ENCODE measurements around the gene ASAH2. TPM values are rescaled to one million over a fixed set of nuclear protein-coding genes. Genes with fewer than 3 reads are reported as not detected.

Gene ASAH2
- total and polyA plus RNA-seq, 2 of the 8 experiments (the other 6 are each of a cell fraction or from before 2014, with no cell fraction given), result 1.2 to 3.1 TPM

DNA sequence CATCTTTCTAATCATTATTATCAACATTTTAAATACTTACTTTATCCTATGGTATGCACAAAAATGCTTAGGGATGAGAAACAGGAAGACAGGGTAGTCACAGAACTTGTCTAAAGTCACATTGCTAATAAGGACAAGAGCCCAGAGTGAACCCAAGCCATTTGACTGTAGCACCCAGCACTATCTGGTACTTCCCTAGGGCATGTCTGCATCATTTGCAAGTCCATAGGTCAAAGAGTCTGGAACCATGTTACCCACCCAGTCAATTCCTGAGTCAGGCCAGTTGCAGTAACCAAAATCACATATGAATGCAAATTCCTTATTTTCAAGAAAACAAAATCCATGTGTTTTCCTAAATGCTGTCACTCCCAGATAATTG is 19.1 kb downstream of the ASAH2 start (continued):
- TF ChIP-seq, protein P1, sequence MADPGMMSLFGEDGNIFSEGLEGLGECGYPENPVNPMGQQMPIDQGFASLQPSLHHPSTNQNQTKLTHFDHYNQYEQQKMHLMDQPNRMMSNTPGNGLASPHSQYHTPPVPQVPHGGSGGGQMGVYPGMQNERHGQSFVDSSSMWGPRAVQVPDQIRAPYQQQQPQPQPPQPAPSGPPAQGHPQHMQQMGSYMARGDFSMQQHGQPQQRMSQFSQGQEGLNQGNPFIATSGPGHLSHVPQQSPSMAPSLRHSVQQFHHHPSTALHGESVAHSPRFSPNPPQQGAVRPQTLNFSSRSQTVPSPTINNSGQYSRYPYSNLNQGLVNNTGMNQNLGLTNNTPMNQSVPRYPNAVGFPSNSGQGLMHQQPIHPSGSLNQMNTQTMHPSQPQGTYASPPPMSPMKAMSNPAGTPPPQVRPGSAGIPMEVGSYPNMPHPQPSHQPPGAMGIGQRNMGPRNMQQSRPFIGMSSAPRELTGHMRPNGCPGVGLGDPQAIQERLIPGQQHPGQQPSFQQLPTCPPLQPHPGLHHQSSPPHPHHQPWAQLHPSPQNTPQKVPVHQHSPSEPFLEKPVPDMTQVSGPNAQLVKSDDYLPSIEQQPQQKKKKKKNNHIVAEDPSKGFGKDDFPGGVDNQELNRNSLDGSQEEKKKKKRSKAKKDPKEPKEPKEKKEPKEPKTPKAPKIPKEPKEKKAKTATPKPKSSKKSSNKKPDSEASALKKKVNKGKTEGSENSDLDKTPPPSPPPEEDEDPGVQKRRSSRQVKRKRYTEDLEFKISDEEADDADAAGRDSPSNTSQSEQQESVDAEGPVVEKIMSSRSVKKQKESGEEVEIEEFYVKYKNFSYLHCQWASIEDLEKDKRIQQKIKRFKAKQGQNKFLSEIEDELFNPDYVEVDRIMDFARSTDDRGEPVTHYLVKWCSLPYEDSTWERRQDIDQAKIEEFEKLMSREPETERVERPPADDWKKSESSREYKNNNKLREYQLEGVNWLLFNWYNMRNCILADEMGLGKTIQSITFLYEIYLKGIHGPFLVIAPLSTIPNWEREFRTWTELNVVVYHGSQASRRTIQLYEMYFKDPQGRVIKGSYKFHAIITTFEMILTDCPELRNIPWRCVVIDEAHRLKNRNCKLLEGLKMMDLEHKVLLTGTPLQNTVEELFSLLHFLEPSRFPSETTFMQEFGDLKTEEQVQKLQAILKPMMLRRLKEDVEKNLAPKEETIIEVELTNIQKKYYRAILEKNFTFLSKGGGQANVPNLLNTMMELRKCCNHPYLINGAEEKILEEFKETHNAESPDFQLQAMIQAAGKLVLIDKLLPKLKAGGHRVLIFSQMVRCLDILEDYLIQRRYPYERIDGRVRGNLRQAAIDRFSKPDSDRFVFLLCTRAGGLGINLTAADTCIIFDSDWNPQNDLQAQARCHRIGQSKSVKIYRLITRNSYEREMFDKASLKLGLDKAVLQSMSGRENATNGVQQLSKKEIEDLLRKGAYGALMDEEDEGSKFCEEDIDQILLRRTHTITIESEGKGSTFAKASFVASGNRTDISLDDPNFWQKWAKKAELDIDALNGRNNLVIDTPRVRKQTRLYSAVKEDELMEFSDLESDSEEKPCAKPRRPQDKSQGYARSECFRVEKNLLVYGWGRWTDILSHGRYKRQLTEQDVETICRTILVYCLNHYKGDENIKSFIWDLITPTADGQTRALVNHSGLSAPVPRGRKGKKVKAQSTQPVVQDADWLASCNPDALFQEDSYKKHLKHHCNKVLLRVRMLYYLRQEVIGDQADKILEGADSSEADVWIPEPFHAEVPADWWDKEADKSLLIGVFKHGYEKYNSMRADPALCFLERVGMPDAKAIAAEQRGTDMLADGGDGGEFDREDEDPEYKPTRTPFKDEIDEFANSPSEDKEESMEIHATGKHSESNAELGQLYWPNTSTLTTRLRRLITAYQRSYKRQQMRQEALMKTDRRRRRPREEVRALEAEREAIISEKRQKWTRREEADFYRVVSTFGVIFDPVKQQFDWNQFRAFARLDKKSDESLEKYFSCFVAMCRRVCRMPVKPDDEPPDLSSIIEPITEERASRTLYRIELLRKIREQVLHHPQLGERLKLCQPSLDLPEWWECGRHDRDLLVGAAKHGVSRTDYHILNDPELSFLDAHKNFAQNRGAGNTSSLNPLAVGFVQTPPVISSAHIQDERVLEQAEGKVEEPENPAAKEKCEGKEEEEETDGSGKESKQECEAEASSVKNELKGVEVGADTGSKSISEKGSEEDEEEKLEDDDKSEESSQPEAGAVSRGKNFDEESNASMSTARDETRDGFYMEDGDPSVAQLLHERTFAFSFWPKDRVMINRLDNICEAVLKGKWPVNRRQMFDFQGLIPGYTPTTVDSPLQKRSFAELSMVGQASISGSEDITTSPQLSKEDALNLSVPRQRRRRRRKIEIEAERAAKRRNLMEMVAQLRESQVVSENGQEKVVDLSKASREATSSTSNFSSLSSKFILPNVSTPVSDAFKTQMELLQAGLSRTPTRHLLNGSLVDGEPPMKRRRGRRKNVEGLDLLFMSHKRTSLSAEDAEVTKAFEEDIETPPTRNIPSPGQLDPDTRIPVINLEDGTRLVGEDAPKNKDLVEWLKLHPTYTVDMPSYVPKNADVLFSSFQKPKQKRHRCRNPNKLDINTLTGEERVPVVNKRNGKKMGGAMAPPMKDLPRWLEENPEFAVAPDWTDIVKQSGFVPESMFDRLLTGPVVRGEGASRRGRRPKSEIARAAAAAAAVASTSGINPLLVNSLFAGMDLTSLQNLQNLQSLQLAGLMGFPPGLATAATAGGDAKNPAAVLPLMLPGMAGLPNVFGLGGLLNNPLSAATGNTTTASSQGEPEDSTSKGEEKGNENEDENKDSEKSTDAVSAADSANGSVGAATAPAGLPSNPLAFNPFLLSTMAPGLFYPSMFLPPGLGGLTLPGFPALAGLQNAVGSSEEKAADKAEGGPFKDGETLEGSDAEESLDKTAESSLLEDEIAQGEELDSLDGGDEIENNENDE (IDR thresholded peaks at IDR 0.05; ENCODE audit: insufficient replicate concordance, low read length), result no peak
- no peak for TF ChIP-seq TBP (IDR thresholded peaks at IDR 0.05; ENCODE audit: low read depth, low read length)
- no peak for TF ChIP-seq TAF1 (IDR thresholded peaks at IDR 0.05; ENCODE audit: low read depth, low read length)
- TF ChIP-seq TEAD4 (IDR thresholded peaks at IDR 0.05; ENCODE audit: low read depth, low read length), result no peak
- no peak for TF ChIP-seq HDAC2 (IDR thresholded peaks at IDR 0.05; ENCODE audit: borderline replicate concordance in 1 of 2, low read depth in 2 of 2, low read length in 2 of 2)
